GM18907 (cell line): Measurements from ENCODE around the gene CD37.
A peak's percentile ranks its signal among the peaks of the same experiment; 100 is the strongest.
"Not testable (repeated sequence)": the region's sequence is repeated elsewhere in the genome, so short reads cannot be mapped to it uniquely, and the experiment has no call there.

ENCODE experiments used
- ATAC-seq: cut with Tn5 transposase; IDR thresholded peaks from one replicate; pipeline ENCODE4 v1.9.1; 2021; ENCODE audit warnings: mild to moderate bottlenecking, moderate library complexity; ENCODE audit not compliant: unreplicated experiment

The CD37 gene

GRCh38 chr19:49335071-49335783 lies at the start of gene CD37:
TSS of gene CD37 (plus strand) at chr19:49335406. CDS start at chr19:49335541, 135 bp downstream.
- ATAC-seq, result peak; percentile 23

- ATAC-seq, result no peak
Measured at GRCh38 chr19:49287141-49287770, 48.0 kb upstream of the CD37 start.

GRCh38 chr19:49288205-49288604 lies 47.0 kb upstream of the CD37 start:
- ATAC-seq, result not testable (repeated sequence)

GRCh38 chr19:49289286-49289685 lies 45.9 kb upstream of the CD37 start:
- ATAC-seq, result not testable (repeated sequence)

- ATAC-seq, result no peak
Measured at GRCh38 chr19:49290517-49290916, 44.7 kb upstream of the CD37 start.

GRCh38 chr19:49294401-49294800 lies 40.8 kb upstream of the CD37 start:
- ATAC-seq, result no peak

- no peak for ATAC-seq
Measured at GRCh38 chr19:49295208-49295880, 39.9 kb upstream of the CD37 start.

GRCh38 chr19:49297403-49297802 lies 37.8 kb upstream of the CD37 start:
- no peak for ATAC-seq

- ATAC-seq, result not testable (repeated sequence)
Measured at GRCh38 chr19:49298653-49299052, 36.6 kb upstream of the CD37 start.

- ATAC-seq, result no peak
Measured at GRCh38 chr19:49301165-49301865, 33.9 kb upstream of the CD37 start.

- ATAC-seq, result no peak
Measured at GRCh38 chr19:49301866-49302252, 33.3 kb upstream of the CD37 start.

GRCh38 chr19:49306734-49307133 lies 28.5 kb upstream of the CD37 start:
- ATAC-seq, result not testable (repeated sequence)

GRCh38 chr19:49309087-49309486 lies 26.1 kb upstream of the CD37 start:
- ATAC-seq, result no peak

- no peak for ATAC-seq
Measured at GRCh38 chr19:49315111-49315510, 20.1 kb upstream of the CD37 start.

GRCh38 chr19:49316284-49316683 lies 18.9 kb upstream of the CD37 start:
- ATAC-seq, result no peak

- no peak for ATAC-seq
Measured at GRCh38 chr19:49318296-49318695, 16.9 kb upstream of the CD37 start.

GRCh38 chr19:49324801-49325576 lies 10.2 kb upstream of the CD37 start, which contains the start of gene SLC6A16:
TSS of gene SLC6A16 (minus strand) at chr19:49325191. CDS start at chr19:49311347, 13,844 bp downstream.
- no peak for ATAC-seq

- ATAC-seq, result not testable (repeated sequence)
Measured at GRCh38 chr19:49325756-49326155, 9.4 kb upstream of the CD37 start.

- ATAC-seq, result peak; percentile 31
Measured at GRCh38 chr19:49326165-49326704, 9.0 kb upstream of the CD37 start.

- ATAC-seq, result no peak
Measured at GRCh38 chr19:49327878-49328544, 7.2 kb upstream of the CD37 start.
